SK-N-SH (cell line): ENCODE data around the gene ZFYVE21. TPM values are rescaled to one million over a fixed set of nuclear protein-coding genes. Genes with fewer than 3 reads are reported as not detected.

Source experiments
- CTCF ChIA-PET: fragments of 300-600, 350-600 bp; formaldehyde crosslinking; extraction: SDS; loops from one replicate; lab custom pipeline; 2021; lab: Yijun Ruan, JAX
- POLR2A ChIA-PET: fragments of 350-600 bp; sonication (Branson Sonifier 250); formaldehyde crosslinking; extraction: SDS; loops from one replicate; lab custom pipeline; 2020; ENCODE audit warnings: antibody characterized with exemption, inconsistent platforms; lab: Yijun Ruan, JAX
- DNase-seq: peaks from one replicate; pipeline ENCODE4 v3.0.0; 2012
- H2AFZ ChIP-seq: fragments of 200-600 bp; sonication (generic); 2 replicates; pipeline ENCODE4 v1.8.1; 2016; ENCODE audit warnings: antibody characterized with exemption, mild to moderate bottlenecking, low read depth
- H3F3A ChIP-seq: fragments of 200-600 bp; sonication (generic); replicated peaks from 2 replicates; pipeline ENCODE3; 2016; ENCODE audit warnings: antibody characterized with exemption, mild to moderate bottlenecking; ENCODE audit not compliant: insufficient read depth
- H3K27ac ChIP-seq, 2 experiments: fragments of 200-500 bp in 1 of 2; fragments of 200-600 bp in 1 of 2; sonication (Bioruptor generic) in 1 of 2; sonication (generic), shearing (Covaris generic) in 1 of 2; 2 replicates each; pipeline versions ENCODE4 v1.5.1 to v1.6.1; 2014 to 2016; ENCODE audit warnings: low read depth in 2 of 2, inconsistent platforms in 1 of 2, low read length in 1 of 2, mild to moderate bottlenecking in 1 of 2, mixed read lengths in 1 of 2
- H3K27me3 ChIP-seq: fragments of 200-600 bp; sonication (generic), shearing (Covaris generic); 2 replicates; pipeline ENCODE4 v1.6.1; 2016; ENCODE audit warnings: mixed run types; ENCODE audit not compliant: insufficient read depth
- H3K36me3 ChIP-seq, 2 experiments: fragments of 200-500 bp in 1 of 2; fragments of 200-600 bp in 1 of 2; sonication (Bioruptor generic) in 1 of 2; sonication (generic) in 1 of 2; replicated peaks in 1 of 2; 2 replicates each; pipeline versions ENCODE3 to v1.5.1; 2014 to 2016; ENCODE audit warnings: low read length in 1 of 2, mild to moderate bottlenecking in 1 of 2; ENCODE audit not compliant: insufficient read depth in 2 of 2, control insufficient read depth in 1 of 2
- H3K4me1 ChIP-seq, 2 experiments: fragments of 200-500 bp in 1 of 2; fragments of 200-600 bp in 1 of 2; sonication (Bioruptor generic) in 1 of 2; sonication (generic), shearing (Covaris generic) in 1 of 2; 2 replicates each; pipeline versions ENCODE4 v1.5.1 to v1.6.1; 2014 to 2016; ENCODE audit warnings: low read depth in 1 of 2, low read length in 1 of 2, mixed run types in 1 of 2; ENCODE audit not compliant: insufficient read depth in 2 of 2, control insufficient read depth in 1 of 2
- H3K4me2 ChIP-seq: fragments of 200-600 bp; sonication (generic), shearing (Covaris generic); 2 replicates; pipeline ENCODE4 v1.6.1; 2017; ENCODE audit warnings: mixed run types
- H3K4me3 ChIP-seq, 2 experiments: fragments of 200-500 bp in 1 of 2; fragments of 200-600 bp in 1 of 2; sonication (Bioruptor generic) in 1 of 2; sonication (generic), shearing (Covaris generic) in 1 of 2; 2 replicates each; pipeline versions ENCODE4 v1.5.1 to v1.8.1; 2014 to 2016; ENCODE audit warnings: low read depth in 2 of 2, inconsistent platforms in 1 of 2, low read length in 1 of 2, mild to moderate bottlenecking in 1 of 2, mixed read lengths in 1 of 2, moderate library complexity in 1 of 2
- H3K79me2 ChIP-seq: fragments of 200-600 bp; sonication (generic); 2 replicates; pipeline ENCODE4 v1.8.1; 2017; ENCODE audit warnings: mild to moderate bottlenecking; ENCODE audit not compliant: insufficient read depth
- H3K9ac ChIP-seq: fragments of 200-600 bp; sonication (generic); 2 replicates; pipeline ENCODE4 v1.6.1; 2017; ENCODE audit warnings: mixed run types
- H3K9me2 ChIP-seq: fragments of 200-600 bp; sonication (generic); 2 replicates; pipeline ENCODE4 v1.6.1; 2017; ENCODE audit warnings: mixed run types
- H3K9me3 ChIP-seq: fragments of 200-600 bp; sonication (generic); 2 replicates; pipeline ENCODE4 v1.6.1; 2017; ENCODE audit warnings: mixed run types, mild to moderate bottlenecking, moderate library complexity
- H4K20me1 ChIP-seq: fragments of 200-600 bp; sonication (generic); 2 replicates; pipeline ENCODE4 v1.6.1; 2017; ENCODE audit warnings: mild to moderate bottlenecking, mixed run types; ENCODE audit not compliant: insufficient read depth
- ELF1 ChIP-seq: IDR thresholded peaks from 2 replicates; pipeline ENCODE4 v1.4.0; 2012
- FOSL2 ChIP-seq: IDR thresholded peaks from 2 replicates; pipeline ENCODE4 v1.4.0; 2012; ENCODE audit warnings: low read depth, mild to moderate bottlenecking, moderate library complexity, borderline replicate concordance
- FOXJ3 ChIP-seq: sonication (generic); formaldehyde crosslinking; IDR thresholded peaks from 2 replicates; pipeline ENCODE4 v1.5.1; 2020; ENCODE audit warnings: mild to moderate bottlenecking, missing genetic modification reagents
- FOXM1 ChIP-seq: IDR thresholded peaks from 2 replicates; pipeline ENCODE4 v1.4.0; 2012; ENCODE audit warnings: low read depth, mild to moderate bottlenecking
- GABPA ChIP-seq: IDR thresholded peaks from 2 replicates; pipeline ENCODE4 v1.4.0; 2012; ENCODE audit warnings: low read depth, mild to moderate bottlenecking
- JUND ChIP-seq: IDR thresholded peaks from 2 replicates; pipeline ENCODE4 v1.4.0; 2012
- MEF2A ChIP-seq: IDR thresholded peaks from 2 replicates; pipeline ENCODE4 v1.4.0; 2012; ENCODE audit warnings: low read depth, borderline replicate concordance
- MXI1 ChIP-seq: IDR thresholded peaks from 2 replicates; pipeline ENCODE4 v1.6.1; 2012; ENCODE audit warnings: mild to moderate bottlenecking, low read depth, low read length, improper control_type of control experiment
- NFIC ChIP-seq: IDR thresholded peaks from 2 replicates; pipeline ENCODE4 v1.4.0; 2012; ENCODE audit warnings: borderline replicate concordance
- NRF1 ChIP-seq: IDR thresholded peaks from 2 replicates; pipeline ENCODE4 v1.6.1; 2012; ENCODE audit warnings: low read depth, mild to moderate bottlenecking, low read length
- RAD21 ChIP-seq: IDR thresholded peaks from 2 replicates; pipeline ENCODE4 v1.6.1; 2012; ENCODE audit warnings: mild to moderate bottlenecking, low read length
- RFX5 ChIP-seq: IDR thresholded peaks from 2 replicates; pipeline ENCODE4 v1.6.1; 2012; ENCODE audit warnings: mild to moderate bottlenecking, improper control_type of control experiment, low read length
- RXRA ChIP-seq: IDR thresholded peaks from 2 replicates; pipeline ENCODE4 v1.4.0; 2012; ENCODE audit warnings: low read depth, mild to moderate bottlenecking, borderline replicate concordance
- SIN3A ChIP-seq: IDR thresholded peaks from 2 replicates; pipeline ENCODE4 v1.6.1; 2012; ENCODE audit warnings: low read depth, mild to moderate bottlenecking, low read length, moderate library complexity, borderline replicate concordance
- SMC3 ChIP-seq: IDR thresholded peaks from 2 replicates; pipeline ENCODE4 v1.6.1; 2012; ENCODE audit warnings: low read depth, low read length, improper control_type of control experiment
- TCF12 ChIP-seq: IDR thresholded peaks from 2 replicates; pipeline ENCODE4 v1.4.0; 2012
- WGBS: methylation state at CpG from one replicate; pipeline ENCODE4 v1.1.6; 2017; ENCODE audit warnings: low lambda C conversion rate; 5-methylcytosine and 5-hydroxymethylcytosine counted together
- polyA plus RNA-seq, 3 experiments: library from polyadenylated mRNA; depleted of rRNA; stranded (reverse); fragments of >200 nt; gene quantifications; 2 replicates each; pipeline ENCODE4 v1.2.3, GENCODE V29; 2012
- TF ChIP-seq, protein P1 (sequence below): fragments of 200-600 bp; sonication (generic); IDR thresholded peaks from 2 replicates; pipeline ENCODE4 v1.6.1; 2017; ENCODE audit warnings: antibody characterized with exemption, mild to moderate bottlenecking, moderate library complexity
- TF ChIP-seq, protein P2 (sequence below): IDR thresholded peaks from 2 replicates; pipeline ENCODE4; 2012
- TF ChIP-seq, protein P3 (sequence below): IDR thresholded peaks from 2 replicates; pipeline ENCODE4 v1.4.0; 2012; ENCODE audit warnings: low read depth
- TF ChIP-seq, protein P4 (sequence below): fragments of 150-350 bp; IDR thresholded peaks from 2 replicates; pipeline ENCODE4 v1.6.1; 2016; ENCODE audit warnings: mild to moderate bottlenecking, low read depth, low read length
- TF ChIP-seq, protein P5 (sequence below): IDR thresholded peaks from 2 replicates; pipeline ENCODE4 v1.4.0; 2012; ENCODE audit warnings: low read depth, borderline replicate concordance
- TF ChIP-seq, protein P6 (sequence below): IDR thresholded peaks from 2 replicates; pipeline ENCODE4 v1.4.0; 2012; ENCODE audit warnings: low read depth, borderline replicate concordance

ZFYVE21 gene
- polyA plus RNA-seq, 1 of the 3 experiments (the other 2 are of a cell fraction), result 82.1 TPM

DNA sequence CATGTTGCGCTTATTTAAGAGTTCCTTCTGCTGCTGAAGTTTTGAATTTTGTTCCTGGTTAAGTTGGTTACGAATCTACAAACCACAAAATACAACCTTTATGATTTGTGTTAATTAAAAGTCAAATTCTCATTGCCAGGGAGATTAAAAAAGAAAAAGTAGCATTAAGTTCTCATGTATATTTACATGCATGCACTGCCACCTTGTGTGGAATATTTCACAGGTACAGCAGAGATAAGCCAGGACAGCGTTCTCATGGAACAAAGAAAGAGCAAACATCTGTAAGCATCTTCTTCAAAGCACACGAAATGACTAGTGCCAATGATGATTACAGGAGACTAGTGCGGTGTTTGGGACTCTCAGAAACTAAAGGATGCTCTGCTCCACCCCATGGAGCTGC lies 34.2 kb downstream of the ZFYVE21 start:
- no peak for DNase-seq
- H3K27ac ChIP-seq, result no peak overlapping the region
- no peak overlapping the region for H3K4me3 ChIP-seq
- TF ChIP-seq JUND (no peak), TCF12 (no peak), RAD21 (peak; percentile 17), FOXJ3 (no peak), SIN3A (no peak), SMC3 (no peak), MEF2A (no peak), FOXM1 (no peak), MXI1 (no peak)
- TF ChIP-seq, protein P1, sequence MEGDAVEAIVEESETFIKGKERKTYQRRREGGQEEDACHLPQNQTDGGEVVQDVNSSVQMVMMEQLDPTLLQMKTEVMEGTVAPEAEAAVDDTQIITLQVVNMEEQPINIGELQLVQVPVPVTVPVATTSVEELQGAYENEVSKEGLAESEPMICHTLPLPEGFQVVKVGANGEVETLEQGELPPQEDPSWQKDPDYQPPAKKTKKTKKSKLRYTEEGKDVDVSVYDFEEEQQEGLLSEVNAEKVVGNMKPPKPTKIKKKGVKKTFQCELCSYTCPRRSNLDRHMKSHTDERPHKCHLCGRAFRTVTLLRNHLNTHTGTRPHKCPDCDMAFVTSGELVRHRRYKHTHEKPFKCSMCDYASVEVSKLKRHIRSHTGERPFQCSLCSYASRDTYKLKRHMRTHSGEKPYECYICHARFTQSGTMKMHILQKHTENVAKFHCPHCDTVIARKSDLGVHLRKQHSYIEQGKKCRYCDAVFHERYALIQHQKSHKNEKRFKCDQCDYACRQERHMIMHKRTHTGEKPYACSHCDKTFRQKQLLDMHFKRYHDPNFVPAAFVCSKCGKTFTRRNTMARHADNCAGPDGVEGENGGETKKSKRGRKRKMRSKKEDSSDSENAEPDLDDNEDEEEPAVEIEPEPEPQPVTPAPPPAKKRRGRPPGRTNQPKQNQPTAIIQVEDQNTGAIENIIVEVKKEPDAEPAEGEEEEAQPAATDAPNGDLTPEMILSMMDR, result 0 out of 2 replicates have a peak, but pooled peaks have one; percentile 7
- no peaks in the 10 kb centered on the region for H4K20me1 ChIP-seq
- peaks cover 0 to 12% of the 10 kb centered on the region in 2 experiments for H3K36me3 ChIP-seq
- POLR2A ChIA-PET, result no interaction called here
- H3K9ac ChIP-seq, result no peak overlapping the region
- no peaks in the 10 kb centered on the region for H3K9me2 ChIP-seq
- CTCF ChIA-PET, result interaction anchor here (1.2 kb wide), 1 partner anchor 14 kb away, joined by 3 read pairs; no protein-coding TSS in a partner anchor
- H3K9me3 ChIP-seq, result no peaks in the 10 kb centered on the region
- H3K79me2 ChIP-seq, result no peaks in the 10 kb centered on the region
- 82% methylated on average over 5 of the region's 5 CpGs for WGBS
- H3K4me1 ChIP-seq, result no peaks in the 10 kb centered on the region
- no peaks in the 10 kb centered on the region for H3F3A ChIP-seq
- H3K4me2 ChIP-seq, result no peak overlapping the region
- no peak overlapping the region for H2AFZ ChIP-seq
- H3K27me3 ChIP-seq, result no peaks in the 10 kb centered on the region

DNA sequence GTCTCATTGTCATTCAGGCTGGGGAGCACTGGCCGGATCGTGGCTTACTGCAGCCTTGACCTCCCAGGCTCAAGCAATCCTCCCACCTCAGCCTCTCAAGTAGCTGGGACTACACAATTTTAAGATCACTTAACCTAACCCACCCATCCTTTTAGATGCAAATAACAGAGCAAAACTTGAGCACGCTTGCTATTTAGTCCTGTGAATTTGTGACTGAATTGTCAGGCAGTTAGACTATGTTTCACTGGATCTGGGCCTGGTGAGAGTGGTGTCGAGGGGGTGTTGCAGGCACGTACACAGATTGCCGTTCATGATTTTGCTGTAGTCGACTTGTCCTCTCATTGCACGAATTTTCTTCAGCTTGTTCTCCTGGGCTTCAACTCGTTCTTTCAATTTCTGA lies 38.2 kb downstream of the ZFYVE21 start:
- no peaks in the 10 kb centered on the region for H4K20me1 ChIP-seq
- H3K36me3 ChIP-seq, result peaks cover 0 to 6% of the 10 kb centered on the region in 2 experiments
- POLR2A ChIA-PET, result no interaction called here
- H3K9me3 ChIP-seq, result no peaks in the 10 kb centered on the region
- no peak overlapping the region for H3K27ac ChIP-seq
- H3K9ac ChIP-seq, result no peak overlapping the region
- CTCF ChIA-PET, result no interaction called here
- no peaks in the 10 kb centered on the region for H3K27me3 ChIP-seq
- TF ChIP-seq TCF12, result no peak
- TF ChIP-seq ELF1, result no peak
- TF ChIP-seq, protein P2, sequence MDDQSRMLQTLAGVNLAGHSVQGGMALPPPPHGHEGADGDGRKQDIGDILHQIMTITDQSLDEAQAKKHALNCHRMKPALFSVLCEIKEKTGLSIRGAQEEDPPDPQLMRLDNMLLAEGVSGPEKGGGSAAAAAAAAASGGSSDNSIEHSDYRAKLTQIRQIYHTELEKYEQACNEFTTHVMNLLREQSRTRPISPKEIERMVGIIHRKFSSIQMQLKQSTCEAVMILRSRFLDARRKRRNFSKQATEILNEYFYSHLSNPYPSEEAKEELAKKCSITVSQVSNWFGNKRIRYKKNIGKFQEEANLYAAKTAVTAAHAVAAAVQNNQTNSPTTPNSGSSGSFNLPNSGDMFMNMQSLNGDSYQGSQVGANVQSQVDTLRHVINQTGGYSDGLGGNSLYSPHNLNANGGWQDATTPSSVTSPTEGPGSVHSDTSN, result no peak
- TF ChIP-seq FOSL2, result no peak
- no peak for TF ChIP-seq RXRA
- TF ChIP-seq, protein P3, sequence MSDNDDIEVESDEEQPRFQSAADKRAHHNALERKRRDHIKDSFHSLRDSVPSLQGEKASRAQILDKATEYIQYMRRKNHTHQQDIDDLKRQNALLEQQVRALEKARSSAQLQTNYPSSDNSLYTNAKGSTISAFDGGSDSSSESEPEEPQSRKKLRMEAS, result no peak
- no peak for TF ChIP-seq MXI1
- no peak for TF ChIP-seq GABPA
- TF ChIP-seq, protein P4, sequence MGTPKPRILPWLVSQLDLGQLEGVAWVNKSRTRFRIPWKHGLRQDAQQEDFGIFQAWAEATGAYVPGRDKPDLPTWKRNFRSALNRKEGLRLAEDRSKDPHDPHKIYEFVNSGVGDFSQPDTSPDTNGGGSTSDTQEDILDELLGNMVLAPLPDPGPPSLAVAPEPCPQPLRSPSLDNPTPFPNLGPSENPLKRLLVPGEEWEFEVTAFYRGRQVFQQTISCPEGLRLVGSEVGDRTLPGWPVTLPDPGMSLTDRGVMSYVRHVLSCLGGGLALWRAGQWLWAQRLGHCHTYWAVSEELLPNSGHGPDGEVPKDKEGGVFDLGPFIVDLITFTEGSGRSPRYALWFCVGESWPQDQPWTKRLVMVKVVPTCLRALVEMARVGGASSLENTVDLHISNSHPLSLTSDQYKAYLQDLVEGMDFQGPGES, result no peak
- TF ChIP-seq, protein P5, sequence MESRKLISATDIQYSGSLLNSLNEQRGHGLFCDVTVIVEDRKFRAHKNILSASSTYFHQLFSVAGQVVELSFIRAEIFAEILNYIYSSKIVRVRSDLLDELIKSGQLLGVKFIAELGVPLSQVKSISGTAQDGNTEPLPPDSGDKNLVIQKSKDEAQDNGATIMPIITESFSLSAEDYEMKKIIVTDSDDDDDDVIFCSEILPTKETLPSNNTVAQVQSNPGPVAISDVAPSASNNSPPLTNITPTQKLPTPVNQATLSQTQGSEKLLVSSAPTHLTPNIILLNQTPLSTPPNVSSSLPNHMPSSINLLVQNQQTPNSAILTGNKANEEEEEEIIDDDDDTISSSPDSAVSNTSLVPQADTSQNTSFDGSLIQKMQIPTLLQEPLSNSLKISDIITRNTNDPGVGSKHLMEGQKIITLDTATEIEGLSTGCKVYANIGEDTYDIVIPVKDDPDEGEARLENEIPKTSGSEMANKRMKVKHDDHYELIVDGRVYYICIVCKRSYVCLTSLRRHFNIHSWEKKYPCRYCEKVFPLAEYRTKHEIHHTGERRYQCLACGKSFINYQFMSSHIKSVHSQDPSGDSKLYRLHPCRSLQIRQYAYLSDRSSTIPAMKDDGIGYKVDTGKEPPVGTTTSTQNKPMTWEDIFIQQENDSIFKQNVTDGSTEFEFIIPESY, result no peak
- TF ChIP-seq RFX5, result no peak
- TF ChIP-seq NFIC, result no peak
- TF ChIP-seq SMC3, result no peak
- TF ChIP-seq NRF1, result no peak
- no peak for TF ChIP-seq FOXJ3
- TF ChIP-seq, protein P6, sequence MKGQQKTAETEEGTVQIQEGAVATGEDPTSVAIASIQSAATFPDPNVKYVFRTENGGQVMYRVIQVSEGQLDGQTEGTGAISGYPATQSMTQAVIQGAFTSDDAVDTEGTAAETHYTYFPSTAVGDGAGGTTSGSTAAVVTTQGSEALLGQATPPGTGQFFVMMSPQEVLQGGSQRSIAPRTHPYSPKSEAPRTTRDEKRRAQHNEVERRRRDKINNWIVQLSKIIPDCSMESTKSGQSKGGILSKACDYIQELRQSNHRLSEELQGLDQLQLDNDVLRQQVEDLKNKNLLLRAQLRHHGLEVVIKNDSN, result no peak
- H3F3A ChIP-seq, result no peaks in the 10 kb centered on the region
- DNase-seq, result no peak
- H3K4me2 ChIP-seq, result no peak overlapping the region
- no peak overlapping the region for H2AFZ ChIP-seq
- 84% methylated on average over 9 of the region's 9 CpGs for WGBS
- no peaks in the 10 kb centered on the region for H3K9me2 ChIP-seq
- no peaks in the 10 kb centered on the region for H3K79me2 ChIP-seq
- no peak overlapping the region for H3K4me3 ChIP-seq
- H3K4me1 ChIP-seq, result no peaks in the 10 kb centered on the region; a peak in 1 of 4 replicates
